Mucosa of stomach (tissue), 1 donor: ENCODE measurements around the gene GRID1.

Experiments
- H3K27me3 ChIP-seq: one replicate; pipeline ENCODE4 v1.7.0; 2013; ENCODE audit warnings: mild to moderate bottlenecking, low read length; ENCODE audit not compliant: control insufficient read depth, insufficient read depth
- H3K36me3 ChIP-seq: one replicate; pipeline ENCODE4 v1.7.0; 2013; ENCODE audit warnings: low read length; ENCODE audit not compliant: control insufficient read depth, insufficient read depth
- H3K4me1 ChIP-seq: one replicate; pipeline ENCODE4 v1.7.0; 2013; ENCODE audit warnings: mild to moderate bottlenecking, low read length; ENCODE audit not compliant: control insufficient read depth, insufficient read depth
- H3K4me3 ChIP-seq: one replicate; pipeline ENCODE4 v1.7.0; 2013; ENCODE audit warnings: low read length
- H3K9ac ChIP-seq: one replicate; pipeline ENCODE4 v1.7.0; 2013; ENCODE audit warnings: mild to moderate bottlenecking, low read length, moderate library complexity
- H3K9me3 ChIP-seq: one replicate; pipeline ENCODE4 v1.7.0; 2013; ENCODE audit warnings: mild to moderate bottlenecking, low read length, moderate library complexity; ENCODE audit not compliant: control insufficient read depth
- donor health status: Pancreatic carcinoma.

GRID1 gene

DNA sequence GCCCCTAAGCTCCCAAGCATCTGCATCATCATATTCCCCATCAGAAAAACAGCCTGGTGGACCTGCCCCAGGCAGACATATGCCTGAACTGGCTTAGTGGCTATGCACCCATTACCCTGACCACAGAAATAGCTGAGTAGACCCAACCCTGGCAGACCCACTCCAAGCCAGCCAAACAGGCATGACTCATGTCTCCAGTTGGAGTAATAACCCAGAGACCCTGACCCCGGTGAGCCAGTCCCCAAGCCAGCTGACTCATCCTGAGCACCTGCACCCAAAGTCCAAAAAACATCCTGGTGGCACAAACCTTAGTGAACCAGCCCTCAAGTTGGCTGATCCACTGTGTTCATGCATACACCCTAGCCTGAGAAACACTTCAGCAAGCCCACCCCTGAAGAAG is 555.9 kb downstream of the GRID1 start:
- no peak overlapping the region for H3K9ac ChIP-seq
- no peaks in the 10 kb centered on the region for H3K9me3 ChIP-seq
- no peaks in the 10 kb centered on the region for H3K36me3 ChIP-seq
- H3K4me3 ChIP-seq: no peak overlapping the region
- no peaks in the 10 kb centered on the region for H3K4me1 ChIP-seq
- H3K27me3 ChIP-seq: no peaks in the 10 kb centered on the region

DNA sequence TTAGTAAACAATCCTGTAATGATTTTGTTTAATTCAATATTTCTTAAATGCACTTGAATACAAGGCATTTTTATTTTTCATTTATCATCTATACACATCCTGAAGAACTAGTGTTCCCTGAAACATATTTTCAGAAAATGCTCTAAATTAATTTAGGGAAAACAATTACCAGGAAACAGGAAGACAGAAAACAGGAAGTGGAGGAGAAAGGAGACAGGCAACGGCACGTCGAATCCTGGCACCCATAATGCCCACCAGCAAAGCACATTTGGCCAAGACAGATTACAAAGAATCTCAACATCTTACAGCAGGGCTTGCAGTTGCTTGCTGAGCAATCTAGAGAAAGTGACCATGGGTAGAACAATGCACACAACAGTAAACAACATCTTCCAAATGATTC is 571.1 kb downstream of the GRID1 start:
- Histone ChIP-seq H3K4me3 (no peak overlapping the region), H3K36me3 (no peaks in the 10 kb centered on the region), H3K9ac (no peak overlapping the region), H3K9me3 (no peaks in the 10 kb centered on the region), H3K27me3 (no peaks in the 10 kb centered on the region), H3K4me1 (no peaks in the 10 kb centered on the region)

DNA sequence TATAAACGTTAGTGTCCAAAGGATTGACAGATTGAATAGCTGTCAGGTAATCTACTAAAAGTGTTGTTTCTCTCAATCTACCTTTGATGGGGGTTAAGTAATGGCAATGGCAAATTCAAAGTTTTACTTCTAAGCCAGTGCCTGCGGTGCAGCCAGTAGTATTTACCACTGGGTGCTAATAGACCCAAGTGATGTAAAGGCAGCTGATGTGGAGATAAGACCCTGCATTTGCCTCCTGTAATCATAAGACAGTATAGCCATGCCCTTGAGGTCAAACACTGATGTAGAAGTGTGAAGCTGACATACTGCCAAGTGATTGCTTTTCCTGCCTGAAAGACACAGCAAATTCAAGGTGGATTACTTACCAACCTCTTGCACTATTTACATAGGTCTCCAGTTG is 572.0 kb downstream of the GRID1 start:
- Histone ChIP-seq H3K4me1 (no peaks in the 10 kb centered on the region), H3K9me3 (no peaks in the 10 kb centered on the region), H3K36me3 (no peaks in the 10 kb centered on the region), H3K4me3 (no peak overlapping the region), H3K9ac (no peak overlapping the region), H3K27me3 (no peaks in the 10 kb centered on the region)

DNA sequence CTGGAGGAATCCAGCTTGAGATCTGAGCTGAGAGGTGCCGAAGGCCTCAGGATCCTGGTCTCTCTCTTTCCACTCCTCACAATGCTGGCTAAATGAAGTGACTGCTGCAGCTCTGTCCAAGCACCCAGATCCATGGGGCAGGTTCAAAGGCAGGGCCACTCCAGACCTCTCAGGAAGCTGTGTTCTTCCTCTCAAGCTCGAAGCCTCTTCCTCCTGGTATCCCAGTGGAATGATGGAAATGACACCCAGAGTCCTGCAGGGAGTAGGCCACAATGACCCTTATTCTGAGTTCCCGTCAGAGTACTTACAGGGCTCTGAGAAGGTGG is 574.1 kb downstream of the GRID1 start:
- Histone ChIP-seq H3K27me3 (no peaks in the 10 kb centered on the region), H3K4me1 (no peaks in the 10 kb centered on the region), H3K36me3 (no peaks in the 10 kb centered on the region), H3K9ac (no peak overlapping the region), H3K9me3 (no peaks in the 10 kb centered on the region), H3K4me3 (no peak overlapping the region)

- Histone ChIP-seq H3K27me3 (no peaks in the 10 kb centered on the region), H3K4me3 (no peak overlapping the region), H3K9me3 (no peaks in the 10 kb centered on the region), H3K4me1 (no peaks in the 10 kb centered on the region), H3K9ac (no peak overlapping the region), H3K36me3 (no peaks in the 10 kb centered on the region)
These were observed 574.6 kb downstream of the GRID1 start for GRCh38 chr10:85791818-85792532.

DNA sequence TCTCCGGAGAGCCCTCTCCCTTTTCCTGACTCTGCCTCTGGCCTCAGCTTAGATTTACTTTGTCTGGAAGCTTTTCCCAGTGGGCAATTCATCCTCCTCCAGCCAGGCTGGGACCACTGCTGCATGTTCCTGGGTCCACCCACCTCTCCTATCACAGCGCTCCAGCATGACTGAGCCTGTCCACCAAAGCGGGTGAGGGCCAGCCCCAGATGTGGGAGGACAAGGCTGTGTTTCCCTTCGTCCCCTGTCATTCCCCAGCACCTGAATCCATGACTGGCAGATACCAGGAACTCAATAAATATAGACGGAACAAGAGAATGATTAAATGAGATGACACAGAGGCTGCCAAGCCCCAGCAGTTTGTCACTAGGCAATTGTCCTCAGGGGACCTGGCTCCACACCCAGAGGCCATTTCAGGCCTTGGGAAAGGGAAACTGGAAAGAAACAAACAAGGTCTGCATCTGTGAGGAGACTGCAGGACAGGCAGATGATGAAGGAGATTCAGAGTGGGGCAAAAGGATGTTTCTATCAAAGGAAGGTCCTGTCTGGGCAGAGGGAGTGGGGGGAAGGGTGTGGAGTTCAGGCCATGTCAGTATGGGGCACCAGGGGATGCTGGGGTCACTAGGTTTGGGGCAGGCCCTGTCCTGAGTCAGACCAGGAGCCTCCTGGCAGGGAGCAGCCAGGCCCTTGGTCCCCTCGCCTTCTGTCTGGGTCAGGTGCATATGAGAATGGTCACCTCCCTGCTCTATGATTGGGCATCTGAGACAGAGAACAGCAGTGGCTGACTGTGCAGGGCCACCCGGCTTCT is 576.4 kb downstream of the GRID1 start:
- no peaks in the 10 kb centered on the region for H3K36me3 ChIP-seq
- no peak overlapping the region for H3K9ac ChIP-seq
- H3K4me1 ChIP-seq: no peaks in the 10 kb centered on the region

GRCh38 chr10:85789125-85789524 is 577.5 kb downstream of the GRID1 start:
- Histone ChIP-seq H3K9ac (no peak overlapping the region), H3K9me3 (no peaks in the 10 kb centered on the region), H3K4me3 (no peak overlapping the region), H3K36me3 (no peaks in the 10 kb centered on the region), H3K27me3 (no peaks in the 10 kb centered on the region), H3K4me1 (no peaks in the 10 kb centered on the region)

More for the DNA sequence above, 576.4 kb downstream of the GRID1 start:
- Histone ChIP-seq H3K4me3 (no peak overlapping the region), H3K9me3 (no peaks in the 10 kb centered on the region), H3K27me3 (no peaks in the 10 kb centered on the region)

- Histone ChIP-seq H3K9me3 (no peaks in the 10 kb centered on the region), H3K4me1 (no peaks in the 10 kb centered on the region), H3K4me3 (no peak overlapping the region), H3K36me3 (no peaks in the 10 kb centered on the region), H3K27me3 (no peaks in the 10 kb centered on the region), H3K9ac (no peak overlapping the region)
These were observed 578.0 kb downstream of the GRID1 start for GRCh38 chr10:85788570-85788969.

GRCh38 chr10:85787881-85788280 is 578.7 kb downstream of the GRID1 start:
- H3K27me3 ChIP-seq: no peaks in the 10 kb centered on the region
- no peak overlapping the region for H3K4me3 ChIP-seq
- H3K4me1 ChIP-seq: no peaks in the 10 kb centered on the region
- H3K36me3 ChIP-seq: no peaks in the 10 kb centered on the region
- H3K9ac ChIP-seq: no peak overlapping the region
- H3K9me3 ChIP-seq: no peaks in the 10 kb centered on the region

DNA sequence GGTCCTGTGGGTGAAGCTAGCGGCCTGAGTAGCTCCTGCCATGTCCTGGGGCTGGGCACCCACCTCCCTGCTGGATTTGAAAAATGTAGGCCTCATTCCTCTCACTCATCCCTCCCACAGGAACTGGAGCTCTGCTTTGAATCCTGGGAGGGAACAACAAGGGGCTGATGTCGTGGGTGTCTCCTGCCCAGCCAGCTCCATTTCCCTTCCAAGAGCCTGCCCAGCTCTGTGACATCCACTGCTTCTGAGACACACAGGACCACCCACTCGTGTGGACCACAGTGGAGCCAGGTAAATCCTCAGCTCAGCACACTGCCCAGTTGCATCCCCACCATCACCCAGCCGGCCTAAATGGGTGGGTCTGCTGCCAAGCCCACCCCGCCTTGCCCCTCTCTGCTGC is 579.2 kb downstream of the GRID1 start:
- Histone ChIP-seq H3K36me3 (no peaks in the 10 kb centered on the region), H3K4me1 (no peaks in the 10 kb centered on the region), H3K4me3 (no peak overlapping the region), H3K9me3 (no peaks in the 10 kb centered on the region), H3K27me3 (no peaks in the 10 kb centered on the region), H3K9ac (no peak overlapping the region)

- H3K9me3 ChIP-seq: no peaks in the 10 kb centered on the region
- no peaks in the 10 kb centered on the region for H3K36me3 ChIP-seq
- no peak overlapping the region for H3K4me3 ChIP-seq
- no peak overlapping the region for H3K9ac ChIP-seq
- no peaks in the 10 kb centered on the region for H3K27me3 ChIP-seq
- no peaks in the 10 kb centered on the region for H3K4me1 ChIP-seq
These were observed 580.1 kb downstream of the GRID1 start for GRCh38 chr10:85786401-85786899.

DNA sequence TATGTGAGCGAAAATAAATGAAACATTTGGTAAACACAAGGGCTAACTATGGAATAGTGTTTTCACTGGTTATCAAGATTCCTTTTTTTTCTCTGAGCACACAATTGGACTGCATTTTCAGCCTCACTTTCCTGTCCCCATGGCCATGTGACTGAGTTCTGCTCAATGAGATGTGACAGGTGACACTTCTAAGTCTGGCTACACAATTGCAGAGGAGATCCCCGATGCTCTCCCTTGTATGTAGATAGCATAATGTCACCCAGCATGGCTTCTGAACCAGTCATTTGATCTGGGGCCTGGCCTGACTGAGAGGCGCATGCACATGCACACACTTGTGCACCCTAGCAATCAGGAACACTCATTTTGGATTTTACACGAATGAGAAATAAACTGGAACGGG is 581.8 kb downstream of the GRID1 start:
- no peaks in the 10 kb centered on the region for H3K9me3 ChIP-seq
- no peaks in the 10 kb centered on the region for H3K27me3 ChIP-seq
- no peak overlapping the region for H3K4me3 ChIP-seq
- H3K9ac ChIP-seq: no peak overlapping the region
- H3K4me1 ChIP-seq: no peaks in the 10 kb centered on the region
- H3K36me3 ChIP-seq: no peaks in the 10 kb centered on the region
